Smooth muscle cell of the brain vasculature (primary cell): Measurements from ENCODE around the gene PHF23.

Experiments used
- DNase-seq: peaks from one replicate; pipeline ENCODE4 v3.0.0-alpha.2; 2012; ENCODE audit warnings: low read depth, low spot score

PHF23 gene

GRCh38 chr17:7237761-7238419 is 1.4 kb downstream of the PHF23 start:
- no peak for DNase-seq

GRCh38 chr17:7237266-7237760 is 1.9 kb downstream of the PHF23 start:
- no peak for DNase-seq

GRCh38 chr17:7236808-7237207 is 2.4 kb downstream of the PHF23 start:
- no peak for DNase-seq

GRCh38 chr17:7235693-7236665 is 3.3 kb downstream of the PHF23 start:
- no peak for DNase-seq

GRCh38 chr17:7234083-7234951 is 4.9 kb downstream of the PHF23 start, which contains the start of gene DVL2:
Gene DVL2 (minus strand): TSS chr17:7234517. CDS start chr17:7234262, 255 bp downstream.
- DNase-seq = peak; percentile 85

- no peak for DNase-seq
Observed at GRCh38 chr17:7233701-7234082, 5.6 kb downstream of the PHF23 start.

- DNase-seq = no peak
Observed at GRCh38 chr17:7232114-7232513, 7.1 kb downstream of the PHF23 start.

GRCh38 chr17:7229504-7229903 is 9.8 kb downstream of the PHF23 start:
- no peak for DNase-seq

GRCh38 chr17:7228920-7229319 is 10.3 kb downstream of the PHF23 start:
- no peak for DNase-seq

- DNase-seq = no peak
Observed at GRCh38 chr17:7226721-7227710, 12.2 kb downstream of the PHF23 start.

GRCh38 chr17:7225711-7226331 is 13.4 kb downstream of the PHF23 start:
- DNase-seq = no peak

- DNase-seq = no peak
Observed at GRCh38 chr17:7224661-7225111, 14.6 kb downstream of the PHF23 start.

- no peak for DNase-seq
Observed at GRCh38 chr17:7224110-7224509, 15.1 kb downstream of the PHF23 start.

- no peak for DNase-seq
Observed at GRCh38 chr17:7223375-7223774, 15.9 kb downstream of the PHF23 start.

GRCh38 chr17:7222972-7223292 is 16.3 kb downstream of the PHF23 start:
- no peak for DNase-seq

- no peak for DNase-seq
Observed at GRCh38 chr17:7222093-7222971, 16.9 kb downstream of the PHF23 start.

- DNase-seq = no peak
Observed at GRCh38 chr17:7221278-7222092, 17.8 kb downstream of the PHF23 start.
